OCI-LY7 (cell line): ENCODE data around the gene PDZRN4.

Experiments used
- CTCF ChIP-seq: fragments of 200-600 bp; sonication (generic); conservative IDR thresholded peaks from 2 replicates; pipeline ENCODE4 v1.5.1; 2014; ENCODE audit warnings: mild to moderate bottlenecking, antibody characterized with exemption, low read length, moderate library complexity, mixed read lengths
- EZH2phosphoT487 ChIP-seq: fragments of 200-600 bp; sonication (generic); IDR thresholded peaks from 2 replicates; pipeline ENCODE4 v1.6.1; 2018; ENCODE audit warnings: low read depth, borderline replicate concordance, mild to moderate bottlenecking, mixed run types, antibody characterized with exemption, low read length, moderate library complexity, mixed read lengths

DNA sequence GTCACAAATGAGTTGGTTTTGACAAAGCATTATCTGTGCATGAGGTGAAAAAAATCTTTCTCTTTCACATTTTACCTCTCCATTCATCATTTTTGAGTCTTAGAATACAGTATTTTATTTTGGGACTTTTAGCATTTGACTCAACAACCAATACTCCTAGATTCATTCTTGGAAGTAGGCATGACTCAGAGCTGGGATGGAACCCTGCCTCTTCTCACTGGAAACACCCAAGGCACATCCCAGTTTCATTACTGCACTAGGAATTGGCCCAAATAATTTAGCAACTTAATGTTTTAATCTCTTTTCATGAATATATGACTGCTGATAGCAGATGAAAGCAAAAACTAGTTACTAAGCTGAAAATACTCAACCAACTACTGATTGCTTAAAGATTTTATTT is 3.3 kb upstream of the PDZRN4 start:
- no peak for TF ChIP-seq CTCF
- no peak for TF ChIP-seq EZH2phosphoT487
